GM21723 (cell line): ENCODE measurements around the gene BCAR1.
"Not testable (repeated sequence)": the region's sequence is repeated elsewhere in the genome, so short reads cannot be mapped to it uniquely, and the experiment has no call there.

ENCODE experiments used
- ATAC-seq: cut with Tn5 transposase; IDR thresholded peaks from one replicate; pipeline ENCODE4 v1.9.1; 2021; ENCODE audit warnings: mild to moderate bottlenecking, moderate library complexity; ENCODE audit not compliant: unreplicated experiment

Gene BCAR1

DNA sequence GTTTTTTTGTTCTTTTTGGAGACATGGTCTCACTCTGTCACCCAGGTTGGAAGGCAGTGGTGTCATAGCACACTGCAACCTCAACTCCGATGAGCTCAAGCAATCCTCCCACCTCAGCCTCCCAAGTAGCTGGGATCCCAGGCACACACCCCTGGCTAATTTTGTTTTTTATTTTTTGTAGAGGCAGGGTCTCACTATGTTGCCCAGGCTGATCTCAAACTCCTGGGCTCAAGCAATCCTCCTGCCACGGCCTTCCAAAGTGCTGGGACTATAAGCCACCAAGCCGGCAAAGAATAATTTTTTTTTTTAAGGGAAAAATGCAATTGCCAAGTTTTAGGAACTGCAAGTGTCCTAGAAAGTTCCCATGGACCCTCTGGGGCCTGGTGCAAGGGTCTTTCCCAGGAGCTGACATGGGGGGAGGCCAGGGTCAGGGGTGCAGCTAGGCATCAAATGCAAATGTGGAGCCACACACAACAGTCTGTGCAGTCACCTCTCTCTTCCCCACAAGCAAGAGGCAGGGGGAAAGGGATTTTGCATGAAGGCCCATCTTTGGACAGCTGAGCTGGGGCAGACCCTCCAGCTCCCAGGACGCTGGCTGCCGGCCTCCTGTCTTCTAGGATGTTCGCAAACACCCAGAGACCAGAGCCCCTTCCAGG lies 20.1 kb upstream of the BCAR1 start:
- no peak for ATAC-seq

DNA sequence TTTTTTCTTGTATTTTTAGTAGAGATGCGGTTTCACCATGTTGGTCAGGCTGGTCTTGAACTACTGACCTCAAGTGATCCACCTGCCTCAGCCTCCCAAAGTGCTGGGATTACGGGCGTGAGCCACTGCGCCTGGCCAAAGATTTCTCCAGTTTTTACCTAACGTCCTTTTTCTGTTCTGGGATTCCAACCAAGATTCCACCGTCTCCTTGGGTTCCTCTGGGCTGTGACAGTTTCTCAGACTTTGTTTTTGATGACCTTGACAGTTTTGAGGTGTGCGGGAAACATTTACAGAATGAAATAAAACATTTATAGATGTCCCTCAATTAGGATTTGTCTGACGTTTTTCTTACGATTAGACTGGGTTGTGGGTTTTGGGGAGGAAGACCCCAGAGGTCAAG lies 17.9 kb upstream of the BCAR1 start:
- not testable (repeated sequence) for ATAC-seq

DNA sequence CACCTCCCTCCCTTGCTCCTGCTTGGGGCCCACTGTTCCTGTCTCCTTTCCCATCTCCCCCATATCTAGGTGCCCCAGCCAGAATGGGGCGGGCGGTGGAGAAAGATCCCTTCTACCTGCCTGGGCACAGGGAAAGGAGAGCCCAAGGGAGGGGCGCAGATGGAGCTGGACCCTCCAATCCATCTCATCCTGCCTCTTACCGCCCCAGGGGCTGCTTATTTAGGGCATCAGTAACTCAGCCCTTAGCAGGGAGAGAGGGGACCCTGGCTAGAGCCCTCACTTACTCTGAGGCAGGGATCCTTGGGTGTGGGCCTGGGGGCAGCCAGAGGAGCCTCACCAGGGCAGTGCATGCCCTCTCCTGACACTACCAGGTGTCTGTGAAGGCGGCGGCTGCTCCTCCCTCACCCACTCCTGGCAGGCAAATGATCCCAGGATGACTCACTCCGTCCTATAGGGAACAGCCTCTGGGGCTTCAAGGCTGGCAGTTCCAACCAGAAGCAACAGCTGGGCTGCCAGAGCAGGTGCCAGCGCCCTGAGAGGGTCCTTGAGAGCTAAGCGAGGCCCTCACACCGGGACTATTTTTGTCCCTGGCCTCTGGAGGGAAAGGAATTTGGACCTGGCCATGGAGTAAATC lies 16.3 kb upstream of the BCAR1 start:
- ATAC-seq = no peak

DNA sequence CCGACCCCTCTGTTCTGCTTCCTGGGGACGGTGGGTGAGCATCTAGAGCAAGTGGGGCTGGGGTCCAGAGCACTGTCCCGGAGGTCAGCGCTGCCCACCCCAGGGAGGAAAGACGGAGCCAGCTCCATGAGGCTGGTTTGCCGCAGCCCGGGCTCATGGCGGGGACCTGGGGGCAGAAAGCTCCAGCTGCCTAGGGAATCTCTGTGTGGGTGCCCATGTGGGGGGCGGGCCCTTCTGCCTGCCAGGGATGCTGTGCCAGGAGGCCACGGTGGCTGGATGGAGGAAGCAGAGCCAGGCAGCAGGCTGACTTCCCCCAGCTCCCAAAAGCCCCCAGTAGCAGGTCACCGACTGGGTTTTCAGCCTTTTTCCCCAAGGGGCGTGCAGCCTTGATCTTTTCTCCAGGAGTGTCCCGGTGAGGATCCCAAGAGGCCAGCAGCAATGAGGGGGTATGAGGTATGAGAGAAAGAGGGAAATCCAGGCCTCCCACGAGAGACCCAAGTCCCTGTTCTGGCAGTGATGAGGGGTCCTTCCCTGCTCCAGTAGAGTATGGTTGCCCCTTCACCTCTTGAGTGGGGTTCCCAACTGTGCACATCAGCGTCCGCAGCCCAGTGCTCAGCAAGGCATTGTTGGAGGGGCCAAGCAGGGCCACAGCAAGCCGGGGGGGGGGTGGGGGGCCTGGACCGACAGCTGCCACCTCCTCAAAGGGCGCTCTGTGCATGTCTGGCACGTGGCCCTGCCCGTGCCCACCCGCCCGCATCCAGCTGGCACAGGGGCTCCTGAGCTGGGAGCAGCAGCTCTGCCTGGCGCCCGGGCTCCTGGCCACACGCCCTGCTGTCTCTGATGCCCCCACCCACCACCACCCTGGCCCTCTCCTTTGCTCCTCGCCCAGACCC lies 15.6 kb upstream of the BCAR1 start:
- no peak for ATAC-seq

DNA sequence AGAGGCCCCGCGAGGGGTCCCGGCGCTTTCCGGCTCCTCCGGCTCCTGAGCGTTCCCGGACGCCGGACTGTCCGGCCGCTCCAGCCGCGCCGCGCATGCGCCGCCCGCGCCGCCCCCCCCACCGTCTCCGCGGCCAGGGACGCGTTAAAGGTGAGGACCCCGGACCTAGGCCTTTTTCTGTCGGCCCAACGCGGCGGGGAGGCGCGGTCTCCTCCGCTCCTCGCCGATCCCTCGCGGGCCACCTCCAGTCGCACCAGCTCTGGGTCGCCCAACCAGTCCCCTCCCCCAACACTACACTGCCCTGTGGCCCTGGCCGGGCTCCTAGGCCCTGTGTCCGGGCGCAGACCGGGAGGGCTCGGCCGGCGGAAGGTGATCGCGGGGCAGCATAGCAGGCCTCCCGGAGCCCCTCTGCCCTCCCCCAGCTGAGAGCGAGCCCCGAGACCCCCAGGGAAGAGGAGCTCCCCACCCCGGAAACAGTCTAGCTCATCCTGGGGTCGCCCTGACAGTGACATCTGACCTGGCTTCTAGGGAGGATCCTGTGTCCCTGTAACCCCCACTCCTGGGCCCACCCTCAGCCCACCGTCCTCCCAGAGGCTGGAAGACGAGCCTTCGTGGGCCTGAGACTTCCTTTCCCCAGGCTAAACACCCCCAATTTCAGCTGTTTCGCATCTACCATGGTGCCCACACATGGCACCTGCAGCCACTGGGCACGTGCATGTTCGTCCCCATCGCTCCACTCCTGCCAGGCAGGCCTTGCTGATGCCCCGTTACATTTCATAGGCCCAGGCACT lies 14.7 kb upstream of the BCAR1 start:
- peak; percentile 79 for ATAC-seq

DNA sequence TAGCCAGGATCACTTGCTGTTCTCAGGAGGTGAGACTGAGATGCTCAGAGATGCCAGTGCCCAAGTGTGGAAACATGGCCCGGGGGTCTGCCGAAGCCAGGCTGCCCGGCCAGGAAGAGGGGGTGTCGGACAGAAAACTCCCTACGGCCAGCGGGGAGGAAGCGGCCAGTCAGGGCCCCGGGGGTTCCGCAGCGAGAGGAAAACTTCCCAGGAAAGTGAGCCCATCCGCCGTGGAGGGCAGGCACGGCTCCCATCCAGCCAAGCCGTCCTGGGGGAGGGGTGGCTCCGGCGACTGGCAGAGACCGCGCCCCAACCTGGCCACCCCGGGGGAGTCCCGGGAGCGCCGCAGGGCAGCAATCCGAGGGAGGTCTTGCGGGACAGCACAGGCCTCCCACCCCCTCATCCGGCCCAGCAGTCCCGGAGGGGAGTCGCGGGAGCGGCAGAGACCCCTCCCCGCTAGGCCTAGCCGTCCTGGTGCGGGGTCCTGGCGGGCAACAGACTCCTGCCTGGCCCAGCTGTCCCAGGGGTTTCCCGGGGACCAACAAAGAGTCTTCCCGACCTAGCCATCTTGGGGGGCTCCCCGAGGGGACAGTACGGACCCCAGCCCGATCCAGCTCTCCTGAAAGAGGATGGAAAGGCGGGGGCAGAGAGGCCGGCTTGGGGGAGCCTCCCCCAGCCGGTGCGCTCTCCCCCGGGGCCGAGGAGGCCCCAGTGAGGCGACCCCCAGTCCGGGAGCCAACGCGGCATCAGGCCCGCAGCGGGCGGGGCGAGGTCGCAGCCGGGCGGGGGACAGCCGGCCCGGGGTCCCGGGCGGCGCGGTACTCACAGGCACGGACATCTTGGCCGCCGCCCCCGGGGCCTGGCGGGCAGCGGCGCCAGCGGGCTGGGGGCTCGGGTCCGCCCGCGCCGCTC lies 13.8 kb upstream of the BCAR1 start:
- ATAC-seq = peak; percentile 32

DNA sequence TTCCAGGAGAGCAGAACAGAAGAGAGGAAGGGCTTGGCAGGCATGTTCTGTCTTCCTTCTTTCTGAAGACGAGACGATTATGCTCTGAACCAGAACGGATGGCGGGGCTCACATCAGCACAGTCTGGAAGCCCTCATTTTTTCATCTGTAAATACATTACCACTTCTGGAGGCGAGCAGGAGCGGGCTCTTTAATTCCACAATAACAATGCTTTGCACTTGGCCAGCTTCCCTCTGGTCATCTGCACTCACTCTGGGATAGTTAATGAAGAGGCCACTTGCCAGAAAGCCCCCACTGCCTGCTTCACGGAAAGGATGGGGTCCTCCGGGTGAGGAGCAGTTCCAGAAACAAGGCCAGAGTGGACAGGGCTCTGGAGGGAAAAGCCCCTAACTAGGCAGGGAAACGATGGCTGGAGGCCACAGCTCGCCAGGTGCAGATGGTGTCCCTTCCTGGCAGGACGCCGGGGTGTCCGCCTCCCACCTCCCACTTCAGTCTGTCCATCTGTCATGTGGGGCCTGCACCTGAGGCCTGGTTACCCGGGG lies 13.1 kb upstream of the BCAR1 start:
- ATAC-seq = no peak

DNA sequence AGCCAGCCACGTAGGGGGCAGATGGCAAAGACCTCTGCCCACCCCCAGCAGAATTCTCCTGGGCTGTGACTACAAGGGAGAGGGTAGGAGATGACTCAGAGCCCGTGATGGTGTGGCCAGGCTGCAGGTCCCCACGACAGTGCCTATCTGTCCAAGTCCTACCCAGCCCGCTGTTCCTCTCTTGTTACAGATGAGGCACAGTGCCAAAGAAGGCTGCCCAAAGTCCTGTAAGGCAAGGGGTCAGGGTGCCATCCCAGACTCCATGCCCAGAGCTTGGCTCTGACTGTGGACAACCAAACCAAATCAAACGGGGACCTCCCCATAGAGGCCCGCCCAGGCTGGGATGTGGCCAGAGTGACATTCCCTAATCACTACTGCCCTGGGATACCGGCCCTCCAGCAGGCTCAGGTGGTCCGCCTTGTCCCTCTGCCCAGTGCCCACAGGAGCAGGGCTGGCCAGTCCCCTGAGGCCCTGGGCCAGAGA lies 12.6 kb upstream of the BCAR1 start:
- no peak for ATAC-seq

DNA sequence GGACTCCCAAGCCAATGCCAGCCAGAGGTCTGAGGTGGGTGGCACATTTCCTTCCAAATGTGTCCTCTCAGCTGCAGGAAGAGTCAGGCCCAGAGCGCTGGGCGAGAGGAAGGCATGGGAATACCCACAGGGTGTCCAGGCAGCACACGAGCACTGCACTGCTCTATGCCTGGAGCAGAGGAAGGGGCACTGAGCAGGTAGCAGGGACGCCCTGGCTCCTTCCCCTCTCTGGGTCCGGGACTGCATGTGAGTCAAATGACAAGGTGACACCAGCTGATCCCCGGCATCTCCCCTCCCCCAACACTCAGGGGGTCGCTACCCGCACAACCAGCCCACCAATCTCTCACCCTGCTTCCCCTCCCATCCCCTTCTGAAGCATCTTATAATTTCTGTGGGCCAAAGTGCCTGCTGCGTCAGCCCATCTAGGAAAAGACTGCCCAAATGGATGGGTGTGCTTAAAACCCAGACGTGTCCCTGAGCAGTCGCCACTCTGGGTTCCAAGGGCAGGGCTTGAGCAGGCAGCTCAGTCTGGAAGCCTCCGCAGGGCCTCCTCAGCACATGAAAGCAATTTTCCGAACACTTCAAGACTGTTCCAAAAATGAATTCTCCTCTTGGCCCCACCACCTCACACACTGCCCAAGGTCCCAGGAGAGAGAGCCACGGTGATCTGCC lies 12.0 kb upstream of the BCAR1 start:
- no peak for ATAC-seq

DNA sequence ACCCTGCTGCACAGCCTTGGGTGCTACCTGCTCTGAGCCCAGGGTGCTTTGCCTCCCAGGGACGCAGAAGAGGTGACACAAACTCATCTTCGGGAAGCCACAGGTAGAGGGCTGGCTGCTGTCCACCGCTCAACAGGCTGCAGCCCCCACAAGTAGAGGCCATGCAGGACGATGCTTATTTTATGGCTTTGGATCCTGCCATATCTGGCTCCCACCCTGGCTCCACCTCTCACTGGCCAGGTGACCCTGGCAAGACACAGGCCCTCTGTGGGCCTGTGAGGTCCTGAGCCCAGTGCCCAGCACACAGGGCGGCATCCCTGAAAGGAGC lies 11.3 kb upstream of the BCAR1 start:
- no peak for ATAC-seq

DNA sequence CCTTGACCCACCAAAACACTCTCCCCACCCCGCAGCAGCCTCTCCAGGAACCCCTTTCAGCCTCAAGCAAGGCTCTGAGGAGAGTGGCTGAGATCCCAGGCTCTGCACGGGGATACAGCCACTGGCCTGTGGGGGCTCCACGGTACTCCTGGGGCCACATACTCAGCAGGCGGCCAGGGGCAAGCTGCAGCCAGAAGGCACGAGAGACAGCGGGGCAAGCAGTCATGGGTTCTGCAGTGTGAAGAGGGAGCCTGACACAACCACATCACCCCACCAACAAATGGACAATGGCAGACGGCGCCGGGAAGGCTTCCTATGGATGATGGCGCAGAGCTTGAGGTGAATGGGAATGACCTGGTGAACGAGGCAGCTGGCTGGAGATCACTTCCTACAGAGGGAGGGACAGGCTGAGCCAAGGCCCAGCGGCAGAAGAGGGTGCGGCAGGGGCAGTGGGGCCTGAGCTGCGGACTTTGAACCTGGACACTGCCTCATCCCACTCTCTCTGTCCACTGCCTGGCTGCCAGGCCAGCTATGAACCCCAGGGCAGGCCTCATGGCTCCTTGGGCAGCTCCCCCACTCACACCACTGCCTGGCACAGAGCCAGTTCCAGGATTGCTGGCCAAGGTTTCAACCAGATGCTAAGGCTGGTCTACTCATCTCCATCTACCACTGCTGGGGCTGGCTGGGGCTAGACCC lies 10.8 kb upstream of the BCAR1 start:
- ATAC-seq = no peak

DNA sequence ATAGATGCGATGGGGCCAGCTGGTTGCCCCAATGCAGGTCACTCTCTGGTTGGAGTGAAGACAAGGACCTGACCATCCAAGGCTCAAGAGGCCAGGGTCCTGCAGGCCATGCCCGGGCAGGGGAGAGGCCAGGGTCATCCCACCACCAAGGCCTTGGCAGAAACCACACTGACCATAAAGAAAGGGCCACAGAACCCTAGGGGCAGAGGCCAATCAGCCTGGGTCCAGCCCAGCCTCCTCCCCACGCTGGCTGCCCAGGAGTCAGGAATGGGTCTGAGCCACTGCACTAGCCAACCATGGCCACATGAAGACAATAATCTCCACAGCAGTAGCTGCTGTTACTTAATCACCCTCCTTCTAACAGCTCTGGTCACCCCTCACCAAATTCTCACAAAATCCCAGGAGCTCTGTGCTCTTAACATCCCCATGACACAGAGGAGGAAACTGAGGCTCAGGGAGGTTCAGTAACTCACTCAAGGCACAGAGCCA lies 10.2 kb upstream of the BCAR1 start:
- no peak for ATAC-seq

DNA sequence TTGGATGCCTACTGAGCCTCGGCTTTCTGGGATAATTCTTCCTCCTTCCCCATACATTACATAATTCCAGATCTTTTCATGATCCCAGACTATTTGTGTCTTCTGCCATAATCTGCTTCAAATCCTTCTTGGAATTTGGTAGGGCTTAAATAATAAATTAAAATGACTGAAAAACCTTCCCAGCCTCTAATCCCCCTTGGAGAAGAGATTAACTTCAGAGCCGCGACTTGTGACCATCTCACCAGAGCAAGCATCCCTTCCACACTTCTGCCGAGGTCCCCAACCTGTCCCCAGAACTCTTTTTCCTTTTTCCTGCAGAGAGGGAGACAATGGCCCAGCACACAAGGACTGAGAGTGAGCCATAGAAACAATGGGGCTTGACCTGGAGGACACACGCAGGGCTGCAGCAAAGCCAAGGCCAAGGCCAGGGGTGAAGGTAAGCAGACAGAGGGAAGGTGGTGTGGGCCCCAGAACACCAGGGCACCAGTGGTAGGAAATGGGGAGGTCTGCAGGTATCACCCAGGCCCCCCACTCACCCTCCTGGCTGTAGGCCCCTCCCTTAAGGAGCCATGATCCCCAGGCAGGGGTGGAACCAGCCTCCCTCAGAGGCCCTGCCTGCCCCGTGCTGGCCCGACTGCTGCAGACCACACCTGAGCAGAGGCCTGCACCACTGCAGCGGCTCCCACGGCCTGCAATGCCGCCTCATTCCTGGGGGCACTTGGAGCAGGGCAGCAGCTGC lies 9.6 kb upstream of the BCAR1 start:
- ATAC-seq = no peak

DNA sequence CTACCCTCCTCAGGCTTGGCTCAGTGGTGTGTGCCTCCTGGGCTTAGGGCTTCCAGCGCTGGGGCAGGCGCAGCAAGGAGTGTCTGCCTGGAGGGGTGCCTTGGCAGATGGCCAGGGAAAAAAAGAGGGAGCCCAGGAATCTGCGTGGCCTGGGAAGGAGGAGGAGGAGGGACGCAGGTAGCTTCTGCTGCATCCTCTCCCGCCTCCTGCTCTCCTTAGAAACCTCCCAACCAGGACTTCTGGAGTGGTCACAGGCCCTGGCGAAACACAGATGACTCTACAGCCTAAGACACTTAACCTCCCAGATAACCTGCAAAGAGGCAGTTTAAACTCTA lies 7.3 kb upstream of the BCAR1 start:
- no peak for ATAC-seq

DNA sequence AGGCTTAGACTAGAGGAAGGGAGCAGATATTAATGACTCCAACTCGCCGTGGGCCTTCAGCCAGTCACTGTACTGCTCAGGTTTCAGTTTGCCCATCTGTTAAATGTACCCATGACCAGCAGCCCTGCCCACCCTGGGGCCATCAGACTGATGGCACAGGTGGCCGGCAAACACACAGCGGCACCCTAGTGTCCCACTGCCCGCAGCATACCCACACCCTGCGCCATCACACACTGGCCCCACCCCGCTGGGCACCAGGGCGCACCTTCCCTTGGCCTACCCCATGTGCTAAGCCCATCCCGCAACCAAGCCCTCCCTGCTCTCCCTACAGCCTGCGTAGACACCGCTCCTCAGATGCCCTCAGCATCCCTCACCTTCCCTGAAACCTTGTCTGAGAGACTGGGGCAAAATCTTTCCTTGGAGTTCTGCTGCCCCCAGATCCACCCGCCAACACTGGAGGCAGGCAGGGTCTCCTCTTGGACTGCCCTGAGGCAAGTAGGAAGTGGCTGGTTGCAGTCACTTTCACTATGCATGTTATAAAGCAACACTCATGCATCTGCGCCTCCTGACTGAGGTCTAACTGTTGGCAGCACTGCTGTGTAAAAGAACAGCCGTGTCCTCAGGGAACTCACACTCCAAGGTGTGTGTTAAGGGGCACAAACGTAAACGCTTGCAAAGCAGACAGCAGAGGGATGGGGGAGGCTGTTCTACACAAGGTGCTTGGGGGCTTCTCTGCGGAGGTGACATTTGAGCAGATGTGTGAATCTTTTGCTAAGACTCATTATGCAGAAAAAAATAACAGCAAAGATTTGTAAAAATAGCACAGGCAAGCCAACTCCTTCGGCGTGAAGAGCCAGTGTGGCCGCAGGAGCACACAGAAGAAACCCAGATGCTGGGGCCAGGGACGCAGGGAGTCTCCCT lies 6.7 kb upstream of the BCAR1 start:
- ATAC-seq = no peak

DNA sequence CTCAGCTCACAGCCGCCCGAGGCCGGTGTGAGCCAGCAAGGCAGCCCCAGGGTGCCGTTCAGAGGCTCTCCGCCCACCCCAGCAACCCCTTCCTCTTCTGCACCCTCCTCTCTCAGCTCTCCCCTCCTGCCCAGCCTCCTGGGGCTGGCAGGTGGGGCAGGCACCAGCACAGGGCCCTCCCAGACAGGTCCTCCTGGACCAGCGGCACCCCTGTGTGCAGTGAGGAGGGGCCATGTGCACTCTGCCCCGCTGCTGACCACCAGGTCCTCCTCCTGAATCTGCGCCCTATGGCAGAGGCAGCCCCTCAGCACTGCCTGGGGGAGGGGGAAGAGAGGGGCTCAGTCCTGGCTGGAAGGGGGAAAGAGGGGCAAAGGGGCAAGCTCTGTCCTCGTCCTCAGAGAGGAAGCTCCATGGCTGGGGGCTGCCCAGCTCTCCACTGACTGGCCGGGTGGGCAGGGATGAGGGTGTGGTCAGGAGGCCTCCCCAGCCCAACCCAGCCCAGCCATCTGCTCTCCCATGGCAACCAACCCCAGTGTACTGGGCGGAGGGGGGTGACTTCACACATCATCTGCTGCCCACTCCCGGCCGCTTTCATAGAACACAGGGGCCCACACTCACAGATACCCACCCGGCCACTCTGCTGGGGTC lies 5.4 kb upstream of the BCAR1 start:
- no peak for ATAC-seq
